Smooth muscle cell (in vitro differentiated cells): ENCODE results near the gene MZT2B. TPM values are rescaled to one million over a fixed set of nuclear protein-coding genes. Genes with fewer than 3 reads are reported as not detected.
"Not testable (repeated sequence)": the region's sequence is repeated elsewhere in the genome, so short reads cannot be mapped to it uniquely, and the experiment has no call there.

Experiments used
- DNase-seq: peaks from one replicate; lab custom pipeline; 2025; ENCODE audit not compliant: unreplicated experiment; lab: John Stamatoyannopoulos, UW
- H2AFZ ChIP-seq: fragments of 200-600 bp; sonication (generic); 2 replicates; pipeline ENCODE4 v1.6.0; 2016; ENCODE audit warnings: antibody characterized with exemption, low read depth, mild to moderate bottlenecking
- H3F3A ChIP-seq: fragments of 200-600 bp; sonication (generic); 2 replicates; pipeline ENCODE4 v1.6.0; 2017; ENCODE audit warnings: antibody characterized with exemption, low read depth
- H3K27ac ChIP-seq: fragments of 200-600 bp; sonication (generic); 2 replicates; pipeline ENCODE4 v1.5.1; 2016; ENCODE audit warnings: low read depth, mild to moderate bottlenecking
- H3K27me3 ChIP-seq: fragments of 200-600 bp; sonication (generic); 2 replicates; pipeline ENCODE4 v1.6.1; 2016; ENCODE audit warnings: low read depth, mild to moderate bottlenecking
- H3K36me3 ChIP-seq: fragments of 200-600 bp; sonication (generic); 2 replicates; pipeline ENCODE4 v1.5.1; 2016; ENCODE audit warnings: low read depth
- H3K4me1 ChIP-seq: fragments of 200-600 bp; sonication (generic); 2 replicates; pipeline ENCODE4 v1.5.1; 2016; ENCODE audit warnings: low read depth
- H3K4me2 ChIP-seq: fragments of 200-600 bp; sonication (generic); 2 replicates; pipeline ENCODE4 v1.6.0; 2016; ENCODE audit warnings: mild to moderate bottlenecking
- H3K4me3 ChIP-seq: fragments of 200-600 bp; sonication (generic); 2 replicates; pipeline ENCODE4 v1.5.1; 2016; ENCODE audit warnings: mild to moderate bottlenecking
- H3K79me2 ChIP-seq: fragments of 200-600 bp; sonication (generic); 2 replicates; pipeline ENCODE4 v1.6.0; 2016; ENCODE audit warnings: low read depth, mild to moderate bottlenecking
- H3K9ac ChIP-seq: fragments of 200-600 bp; sonication (generic); 2 replicates; pipeline ENCODE4 v1.6.0; 2016; ENCODE audit warnings: low read depth
- H3K9me3 ChIP-seq: fragments of 200-600 bp; sonication (generic); replicated peaks from 2 replicates; pipeline ENCODE4 v1.5.1; 2016; ENCODE audit warnings: low read depth
- H4K20me1 ChIP-seq: fragments of 200-600 bp; sonication (generic); 2 replicates; pipeline ENCODE4 v1.6.0; 2016; ENCODE audit warnings: low read depth
- CTCF ChIP-seq: fragments of 200-600 bp; sonication (generic); IDR thresholded peaks from 2 replicates; pipeline ENCODE4 v1.5.1; 2017; ENCODE audit warnings: borderline replicate concordance, mild to moderate bottlenecking, antibody characterized with exemption; ENCODE audit not compliant: insufficient read depth, poor library complexity, severe bottlenecking
- WGBS: methylation state at CpG from one replicate; pipeline ENCODE4 v1.1.7; 2016; ENCODE audit warnings: low lambda C conversion rate; 5-methylcytosine and 5-hydroxymethylcytosine counted together
- polyA plus RNA-seq: library from polyadenylated mRNA; unstranded; fragments of >200 nt; fragmentation: Nextera tagmentation; extraction: Ambion mirVana; gene quantifications from 2 replicates; pipeline ENCODE4 v1.2.1, GENCODE V29; 2016
- total RNA-seq: library from RNA; depleted of rRNA; stranded (reverse); fragments of >200 nt; gene quantifications from 2 replicates; pipeline ENCODE4 v1.2.3, GENCODE V29; 2014

MZT2B gene
- total and polyA plus RNA-seq, 2 experiments from 2014 or later: 134 to 412 TPM

- no peak overlapping the region for H3K9ac ChIP-seq
- H3K27me3 ChIP-seq: no peaks in the 10 kb centered on the region
- no peaks in the 10 kb centered on the region for H3K9me3 ChIP-seq
- H3K27ac ChIP-seq: no peak overlapping the region
- H3K36me3 ChIP-seq: no peaks in the 10 kb centered on the region
- H2AFZ ChIP-seq: no peak overlapping the region
- no peak for TF ChIP-seq CTCF
- DNase-seq: no peak
- H4K20me1 ChIP-seq: peaks cover 13% of the 10 kb centered on the region
- no peak overlapping the region for H3K4me2 ChIP-seq
- WGBS: 89% methylated on average over 4 of the region's 8 CpGs
- peaks cover 11% of the 10 kb centered on the region for H3K79me2 ChIP-seq
- H3K4me3 ChIP-seq: no peak overlapping the region
- no peaks in the 10 kb centered on the region for H3K4me1 ChIP-seq
- no peaks in the 10 kb centered on the region for H3F3A ChIP-seq
Observed at GRCh38 chr2:130187268-130187667, 5.2 kb downstream of the MZT2B start.

GRCh38 chr2:130187859-130188792 is 6.1 kb downstream of the MZT2B start:
- not testable (repeated sequence) for H3K4me3 ChIP-seq, H3K27me3 ChIP-seq, H3F3A ChIP-seq, H3K27ac ChIP-seq, H3K4me2 ChIP-seq, DNase-seq, H2AFZ ChIP-seq, H3K79me2 ChIP-seq, H3K9ac ChIP-seq, H3K4me1 ChIP-seq, H3K9me3 ChIP-seq, H3K36me3 ChIP-seq
- peaks cover 13% of the 10 kb centered on the region for H4K20me1 ChIP-seq
- WGBS: 78% methylated on average over 17 of the region's 17 CpGs

- not testable (repeated sequence) for DNase-seq, H3K36me3 ChIP-seq, H3K4me3 ChIP-seq, H3K9me3 ChIP-seq, H2AFZ ChIP-seq, H3K9ac ChIP-seq, H3K4me2 ChIP-seq, H3K79me2 ChIP-seq, H3K27ac ChIP-seq, H3K4me1 ChIP-seq, H3F3A ChIP-seq, H3K27me3 ChIP-seq
- 88% methylated on average over 4 of the region's 4 CpGs for WGBS
- peaks cover 13% of the 10 kb centered on the region for H4K20me1 ChIP-seq
Observed at GRCh38 chr2:130188958-130189357, 6.9 kb downstream of the MZT2B start.

- Histone ChIP-seq H3F3A (no peaks in the 10 kb centered on the region), H4K20me1 (peaks cover 13% of the 10 kb centered on the region), H3K4me2 (no peak overlapping the region), H3K9me3 (no peaks in the 10 kb centered on the region), H3K79me2 (no peaks in the 10 kb centered on the region), H3K4me1 (no peaks in the 10 kb centered on the region), H3K9ac (no peak overlapping the region), H3K27me3 (no peaks in the 10 kb centered on the region), H3K4me3 (no peak overlapping the region), H2AFZ (no peak overlapping the region), H3K27ac (no peak overlapping the region), H3K36me3 (no peaks in the 10 kb centered on the region)
- DNase-seq: no peak
- no peak for TF ChIP-seq CTCF
- 96% methylated on average over 15 of the region's 15 CpGs for WGBS
Observed at GRCh38 chr2:130190237-130190636, 8.2 kb downstream of the MZT2B start.

GRCh38 chr2:130191319-130191718 is 9.3 kb downstream of the MZT2B start:
- H3K27me3 ChIP-seq, H3K79me2 ChIP-seq, H3F3A ChIP-seq, H3K4me1 ChIP-seq, H3K27ac ChIP-seq, H3K9ac ChIP-seq, H3K36me3 ChIP-seq, DNase-seq, H3K4me2 ChIP-seq, H3K9me3 ChIP-seq, H2AFZ ChIP-seq, H3K4me3 ChIP-seq: not testable (repeated sequence)
- peaks cover 11% of the 10 kb centered on the region for H4K20me1 ChIP-seq
- WGBS: 97% methylated on average over 6 of the region's 6 CpGs

- not testable (repeated sequence) for DNase-seq, H3K36me3 ChIP-seq, H3K4me3 ChIP-seq, H4K20me1 ChIP-seq, H3K9ac ChIP-seq, H3K4me2 ChIP-seq, H3K27ac ChIP-seq, H3K4me1 ChIP-seq, H3K9me3 ChIP-seq, H3F3A ChIP-seq, H3K79me2 ChIP-seq, H2AFZ ChIP-seq, H3K27me3 ChIP-seq
- WGBS: 87% methylated on average over 3 of the region's 3 CpGs
Observed at GRCh38 chr2:130192451-130192850, 10.4 kb downstream of the MZT2B start.

- not testable (repeated sequence) for H4K20me1 ChIP-seq, H3K79me2 ChIP-seq, H3F3A ChIP-seq, H3K4me3 ChIP-seq, DNase-seq, H3K27ac ChIP-seq, H3K9ac ChIP-seq, H3K36me3 ChIP-seq, H3K27me3 ChIP-seq, H2AFZ ChIP-seq, H3K4me1 ChIP-seq, H3K4me2 ChIP-seq, H3K9me3 ChIP-seq
- WGBS: 89% methylated on average over 22 of the region's 22 CpGs
Observed at GRCh38 chr2:130193824-130194223, 11.8 kb downstream of the MZT2B start.
